HG02884 (cell line): ENCODE results near the gene ZNF318.
A peak's percentile ranks its signal among the peaks of the same experiment; 100 is the strongest.
"Not testable (repeated sequence)": the region's sequence is repeated elsewhere in the genome, so short reads cannot be mapped to it uniquely, and the experiment has no call there.

Experiments
- ATAC-seq: cut with Tn5 transposase; IDR thresholded peaks from one replicate; pipeline ENCODE4 v1.9.1; 2021; ENCODE audit warnings: mild to moderate bottlenecking, moderate library complexity; ENCODE audit not compliant: unreplicated experiment

Gene ZNF318

GRCh38 chr6:43369174-43370002 is at the start of gene ZNF318:
TSS of gene ZNF318 (minus strand) at chr6:43369647. CDS start at chr6:43369365, 282 bp downstream.
- peak; percentile 69 for ATAC-seq

GRCh38 chr6:43416935-43417334 is 47.5 kb upstream of the ZNF318 start:
- no peak for ATAC-seq

- not testable (repeated sequence) for ATAC-seq
These were observed 45.8 kb upstream of the ZNF318 start for GRCh38 chr6:43415275-43415674.

DNA sequence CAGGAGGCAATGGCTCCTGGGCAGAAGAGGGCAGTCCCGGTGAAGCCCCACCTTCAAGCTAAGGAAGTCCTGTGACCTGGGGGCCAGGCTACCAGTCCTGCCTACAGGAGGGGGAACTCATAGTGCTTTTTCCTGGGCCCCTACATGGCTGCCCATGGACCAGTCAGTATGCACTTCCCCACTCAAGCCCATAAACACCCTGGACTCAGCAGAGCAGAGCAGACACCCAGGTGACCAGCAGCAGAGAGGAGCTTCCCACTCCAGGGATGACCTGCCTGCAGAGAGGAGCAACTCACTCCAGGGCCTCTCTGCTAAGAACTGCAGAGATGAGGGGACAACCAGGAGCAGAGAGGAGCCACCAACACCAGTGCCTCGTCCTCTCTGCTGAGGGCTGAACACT is 43.6 kb upstream of the ZNF318 start:
- no peak for ATAC-seq

GRCh38 chr6:43412541-43412940 is 43.1 kb upstream of the ZNF318 start:
- ATAC-seq, result no peak

DNA sequence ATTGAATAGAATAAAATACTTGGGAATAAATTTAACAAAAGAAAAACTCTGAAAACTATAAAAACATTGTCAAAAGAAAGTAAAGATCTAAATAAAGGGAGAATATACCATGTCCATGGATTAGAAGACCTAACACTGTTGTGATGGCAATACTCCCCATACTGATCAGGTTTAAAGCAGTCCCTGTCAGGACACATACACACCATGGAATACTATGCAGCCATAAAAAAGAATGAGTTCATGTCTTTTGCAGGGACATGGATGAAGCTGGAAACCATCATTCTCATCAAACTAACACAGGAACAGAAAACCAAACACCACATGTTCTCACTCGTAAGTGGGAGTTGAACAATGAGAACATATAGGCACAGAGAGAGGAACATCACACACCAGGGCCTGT is 41.3 kb upstream of the ZNF318 start:
- not testable (repeated sequence) for ATAC-seq

- no peak for ATAC-seq
These were observed 38.8 kb upstream of the ZNF318 start for GRCh38 chr6:43408259-43408658.

DNA sequence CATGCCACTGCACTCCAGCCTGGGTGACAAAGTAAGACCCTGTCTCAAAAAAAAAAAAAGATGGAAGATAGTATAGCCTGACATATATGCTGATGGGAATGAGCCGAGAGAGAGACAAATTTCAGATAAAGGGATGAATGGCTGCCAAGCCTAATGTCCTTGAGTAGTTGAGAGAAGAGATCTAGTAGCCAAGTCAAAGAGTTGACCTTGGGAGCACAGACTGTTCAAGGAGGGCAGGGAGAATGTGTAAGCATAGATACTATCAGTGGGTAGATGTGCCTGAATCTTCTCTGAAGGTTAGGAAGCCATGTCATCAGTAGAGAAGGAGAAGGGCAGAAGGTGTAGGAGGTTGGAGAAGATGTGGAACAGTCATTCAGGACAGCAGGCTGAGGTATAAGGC is 37.8 kb upstream of the ZNF318 start:
- ATAC-seq, result no peak

GRCh38 chr6:43405354-43405753 is 35.9 kb upstream of the ZNF318 start:
- ATAC-seq, result no peak

- ATAC-seq, result no peak
These were observed 33.4 kb upstream of the ZNF318 start for GRCh38 chr6:43402820-43403219.

GRCh38 chr6:43401730-43402129 is 32.3 kb upstream of the ZNF318 start:
- no peak for ATAC-seq

- ATAC-seq, result no peak
These were observed 30.6 kb upstream of the ZNF318 start for GRCh38 chr6:43399932-43400487.

DNA sequence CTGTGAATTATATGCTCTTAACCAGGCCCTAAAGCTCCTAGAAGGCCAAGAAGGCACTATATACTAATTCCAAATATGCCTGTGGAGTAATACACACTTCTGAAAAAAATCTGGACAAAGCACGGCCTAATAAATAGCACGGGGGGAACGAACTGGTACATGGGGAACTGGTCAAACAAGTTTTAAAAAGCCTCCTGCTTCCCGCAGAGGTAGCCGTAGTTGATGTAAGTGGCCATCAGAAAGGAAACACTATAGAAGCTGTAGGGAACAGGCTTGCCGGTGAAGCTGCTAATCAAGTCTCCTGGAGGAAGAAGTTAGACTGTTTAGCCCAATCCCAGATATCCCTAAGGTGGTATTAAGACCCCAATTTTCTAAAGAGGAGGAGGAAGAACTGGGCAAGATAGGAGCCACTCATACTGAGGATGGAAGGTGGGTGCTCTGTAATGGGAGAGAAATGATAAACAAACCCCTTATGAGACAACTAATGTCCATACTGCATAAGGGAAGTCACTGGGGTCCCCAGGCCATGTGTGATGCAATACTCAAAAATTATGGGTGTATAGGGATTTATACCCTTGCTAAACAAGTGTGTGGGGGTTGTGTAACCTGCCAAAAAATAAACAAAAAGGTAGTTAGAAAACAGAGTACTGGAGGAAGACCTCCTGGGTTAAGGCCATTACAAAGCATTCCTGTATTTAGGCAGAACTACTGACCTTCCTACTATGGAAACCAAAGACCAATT is 27.1 kb upstream of the ZNF318 start:
- no peak for ATAC-seq

GRCh38 chr6:43395776-43396175 is 26.3 kb upstream of the ZNF318 start:
- ATAC-seq, result no peak

GRCh38 chr6:43394982-43395381 is 25.5 kb upstream of the ZNF318 start:
- no peak for ATAC-seq

DNA sequence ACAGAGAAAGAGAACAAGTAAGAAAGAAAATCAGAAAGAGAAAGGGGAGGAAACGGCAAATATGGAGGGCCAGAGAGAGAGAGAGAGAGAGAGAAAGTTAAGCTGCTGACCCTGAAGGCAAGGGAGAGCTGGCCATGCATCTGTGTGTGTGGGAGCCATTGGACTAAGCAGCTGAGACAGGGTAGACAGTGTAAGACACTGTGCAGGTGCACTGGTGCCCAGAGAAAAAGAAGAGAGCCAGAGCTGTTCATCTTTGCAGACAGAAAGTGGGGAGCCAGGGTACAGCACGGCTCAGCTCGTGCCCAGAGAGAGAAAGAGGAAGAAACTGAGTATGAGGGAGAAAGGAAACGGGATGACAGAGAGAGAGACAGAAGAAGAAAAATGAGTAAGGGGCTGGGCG is 24.2 kb upstream of the ZNF318 start:
- ATAC-seq, result no peak

DNA sequence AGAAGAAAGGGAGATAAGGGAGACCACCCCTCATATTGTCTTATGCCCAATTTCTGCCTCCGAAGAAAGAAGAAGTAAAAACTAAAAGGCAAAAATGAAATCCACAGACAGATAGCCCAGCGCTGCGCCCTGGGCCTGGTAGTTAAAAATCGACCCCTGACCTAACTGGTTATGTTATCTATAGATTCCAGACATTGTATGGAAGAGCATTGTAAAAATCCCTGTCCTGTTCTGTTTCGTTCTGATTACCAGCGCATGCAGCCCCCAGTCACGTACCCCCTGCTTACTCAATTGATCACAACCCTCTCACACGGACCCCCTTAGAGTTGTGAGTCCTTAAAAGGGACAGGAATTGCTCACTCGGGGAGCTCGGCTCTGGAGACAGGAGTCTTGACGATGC is 23.7 kb upstream of the ZNF318 start:
- not testable (repeated sequence) for ATAC-seq

DNA sequence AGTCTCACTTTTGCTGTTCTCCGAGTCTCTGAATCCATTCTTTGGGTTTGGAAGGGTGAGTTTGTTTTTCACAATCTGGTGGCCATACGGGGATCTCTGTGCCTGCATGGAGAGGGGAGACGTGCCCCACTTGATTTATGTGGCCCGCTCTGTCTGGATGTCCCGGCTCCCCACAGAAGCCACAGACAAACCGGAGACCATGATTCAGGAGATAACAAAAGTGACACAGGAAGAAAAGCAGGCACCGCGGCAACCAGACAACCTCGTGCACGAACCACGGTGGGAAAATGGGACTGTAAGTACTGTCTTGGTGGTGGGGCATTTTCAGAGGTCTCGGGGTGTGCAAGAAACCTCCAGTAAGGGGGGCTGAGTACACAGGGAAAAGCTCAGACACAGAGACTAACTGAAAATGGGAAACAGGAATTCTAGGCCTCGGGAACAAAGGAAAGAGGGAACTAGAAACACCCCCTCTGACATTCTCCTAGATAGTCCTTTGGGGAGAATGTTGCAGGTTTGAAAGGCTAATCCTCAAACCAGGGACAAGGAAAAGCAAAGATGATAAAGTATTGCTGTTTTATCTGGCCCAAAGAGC is 22.1 kb upstream of the ZNF318 start:
- no peak for ATAC-seq

- not testable (repeated sequence) for ATAC-seq
These were observed 21.4 kb upstream of the ZNF318 start for GRCh38 chr6:43390753-43391439.

- ATAC-seq, result no peak
These were observed 20.4 kb upstream of the ZNF318 start for GRCh38 chr6:43389730-43390295.

DNA sequence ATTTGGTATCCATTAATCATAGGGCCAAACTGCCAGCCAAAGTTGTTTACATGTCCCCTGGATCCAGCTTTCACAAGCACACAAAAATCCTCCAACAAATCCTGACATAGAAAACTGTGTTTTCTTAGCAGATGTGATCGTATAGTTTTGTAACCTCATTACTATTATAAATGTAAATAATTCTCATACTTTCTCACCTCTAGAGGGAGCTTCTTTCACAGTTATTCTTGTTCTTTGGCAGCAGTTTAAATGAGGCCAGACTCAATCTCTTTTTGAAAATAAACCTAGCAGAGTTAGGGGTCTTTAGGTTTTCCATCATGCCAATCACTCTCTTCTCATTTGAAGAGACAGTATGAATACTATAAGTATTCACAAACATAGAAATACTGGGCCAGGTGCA is 17.0 kb upstream of the ZNF318 start:
- no peak for ATAC-seq
